Midbrain (tissue), 1 donor: Measurements from ENCODE around the gene PDK3.

Source experiments
- DNase-seq: peaks from one replicate; lab custom pipeline; 2025; lab: John Stamatoyannopoulos, UW

Gene PDK3

GRCh38 chrX:24464836-24465531, at the start of gene PDK3:
Gene PDK3, plus strand, starts transcription at chrX:24465286. Its CDS starts 170 bp downstream, at chrX:24465456.
- peak; percentile 85 for DNase-seq

GRCh38 chrX:24415921-24416320, 49.2 kb upstream of the PDK3 start:
- DNase-seq: no peak

DNA sequence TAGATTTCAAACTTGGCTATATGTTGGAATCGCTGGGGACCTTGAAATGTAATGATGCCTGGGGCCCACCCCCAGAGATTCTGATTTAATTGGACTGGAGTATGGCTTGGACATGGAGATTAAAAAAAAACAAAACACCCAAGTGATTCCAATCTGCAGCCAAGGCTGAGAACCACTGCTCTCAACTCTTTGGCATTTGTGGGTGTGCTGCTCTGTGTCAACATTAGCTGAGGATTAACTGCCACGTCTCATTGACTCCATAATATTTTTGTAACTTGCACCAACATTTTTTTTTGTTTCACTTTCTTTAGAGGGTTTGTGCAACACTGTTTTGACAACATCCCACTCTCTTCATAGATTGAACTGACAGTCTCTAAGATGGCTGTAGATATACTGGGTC, 41.1 kb upstream of the PDK3 start:
- DNase-seq: no peak

GRCh38 chrX:24424948-24425347, 40.1 kb upstream of the PDK3 start:
- DNase-seq: no peak

GRCh38 chrX:24425806-24426205, 39.3 kb upstream of the PDK3 start:
- no peak for DNase-seq

- DNase-seq: no peak
Measured at GRCh38 chrX:24426340-24426913, 38.7 kb upstream of the PDK3 start.

- DNase-seq: no peak
Measured at GRCh38 chrX:24426921-24427746, 38.0 kb upstream of the PDK3 start.

GRCh38 chrX:24427747-24428019, 37.4 kb upstream of the PDK3 start:
- no peak for DNase-seq

GRCh38 chrX:24428516-24428915, 36.6 kb upstream of the PDK3 start:
- DNase-seq: no peak

- no peak for DNase-seq
Measured at GRCh38 chrX:24435060-24435459, 30.0 kb upstream of the PDK3 start.

DNA sequence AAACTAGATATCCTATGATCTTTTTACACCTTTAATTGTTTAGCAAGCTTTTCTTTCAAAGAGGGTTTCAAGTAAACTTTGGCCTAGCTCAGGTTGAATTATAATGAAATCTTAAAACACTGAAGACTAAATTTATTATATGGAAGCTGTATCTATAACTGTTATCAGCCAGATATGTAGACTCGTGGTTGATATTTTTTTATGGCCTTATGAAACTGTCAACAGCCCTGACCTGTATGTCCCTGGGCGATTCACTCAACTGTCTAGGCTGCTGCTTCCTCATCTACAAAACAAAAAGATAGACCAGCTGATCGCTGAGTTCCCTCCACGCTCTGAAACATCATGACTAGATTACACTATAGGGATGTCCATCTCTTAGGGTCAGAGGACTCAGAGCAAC, 21.2 kb upstream of the PDK3 start:
- DNase-seq: no peak

- DNase-seq: no peak
Measured at GRCh38 chrX:24444645-24445044, 20.4 kb upstream of the PDK3 start.

GRCh38 chrX:24448762-24449250, 16.3 kb upstream of the PDK3 start:
- no peak for DNase-seq

DNA sequence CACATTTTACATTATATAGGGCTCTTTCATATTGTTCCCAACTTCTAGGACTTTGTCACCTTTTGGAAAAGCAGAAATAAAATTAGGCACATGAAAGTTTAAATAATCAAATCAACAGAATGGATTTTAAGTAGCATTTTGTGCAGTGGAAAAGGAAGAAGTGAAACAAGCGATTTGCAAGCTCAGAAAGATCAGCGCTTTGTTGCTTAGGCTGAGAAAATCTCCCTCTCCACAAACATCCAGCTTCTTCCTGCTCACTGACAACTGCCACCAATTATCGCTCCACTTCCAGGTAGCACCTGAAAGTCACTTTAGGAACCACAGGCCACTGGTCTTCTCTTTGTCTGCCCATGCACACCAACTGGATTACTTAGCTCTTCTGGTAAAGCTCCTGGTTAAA, 2.0 kb upstream of the PDK3 start:
- no peak for DNase-seq

DNA sequence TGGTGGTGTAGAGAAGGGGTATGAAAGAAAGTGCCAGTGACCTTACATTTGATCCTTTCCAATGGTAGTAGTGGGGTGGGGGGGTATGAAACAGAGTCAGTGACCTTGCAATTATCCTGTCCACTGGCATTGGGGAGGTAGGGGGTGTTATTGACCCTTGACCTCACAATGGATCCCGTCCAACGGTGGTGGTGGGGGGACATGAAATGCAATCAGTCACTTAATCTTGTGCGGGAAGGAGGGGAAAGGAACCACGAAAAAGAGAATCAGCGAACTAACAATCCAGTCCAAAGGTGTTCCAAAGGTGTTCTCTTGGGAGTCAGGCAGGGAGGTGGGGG, 619 bp upstream of the PDK3 start:
- no peak for DNase-seq

GRCh38 chrX:24465532-24465865, 413 bp downstream of the PDK3 start:
- no peak for DNase-seq

- no peak for DNase-seq
Measured at GRCh38 chrX:24466025-24466424, 939 bp downstream of the PDK3 start.

- DNase-seq: no peak
Measured at GRCh38 chrX:24468245-24468644, 3.2 kb downstream of the PDK3 start.

GRCh38 chrX:24471808-24472207, 6.7 kb downstream of the PDK3 start:
- no peak for DNase-seq

DNA sequence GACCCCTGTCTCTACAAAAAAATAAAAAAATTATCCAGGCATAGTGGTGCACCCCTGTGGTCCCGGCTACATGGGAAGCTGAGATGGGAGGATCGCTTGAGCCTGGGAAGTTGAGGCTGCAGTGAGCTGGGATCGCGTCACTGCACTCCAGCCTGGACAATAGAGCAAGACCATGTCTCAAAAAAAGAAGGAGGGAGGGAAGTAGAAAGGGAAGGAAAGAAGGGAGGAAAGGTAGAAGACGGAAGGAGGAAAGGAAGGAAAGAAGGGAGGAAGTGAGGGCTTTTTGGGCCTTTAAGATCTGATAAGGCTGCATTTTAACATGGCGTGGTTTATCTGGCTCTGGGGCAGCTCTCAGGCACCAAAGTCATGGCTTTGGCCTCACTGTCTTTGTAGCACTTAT, 10.4 kb downstream of the PDK3 start:
- no peak for DNase-seq

DNA sequence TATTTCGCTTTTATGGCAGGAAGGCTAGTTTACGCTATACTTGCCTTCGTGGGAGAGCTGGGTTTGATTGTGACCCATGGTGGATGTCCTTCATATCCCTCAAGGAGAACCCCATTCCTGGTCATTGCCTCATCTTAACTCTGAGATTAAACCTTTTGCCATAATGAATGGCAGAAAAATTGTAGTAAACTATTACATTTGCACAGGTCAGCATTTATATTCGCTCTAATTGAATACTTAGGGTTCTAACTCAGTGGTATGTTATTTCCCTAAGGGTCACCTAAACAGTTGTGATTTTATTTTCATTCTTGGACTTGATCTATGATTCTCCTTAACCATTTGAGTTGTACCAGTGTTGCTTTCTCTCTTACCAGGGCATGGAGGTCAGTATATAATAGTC, 13.4 kb downstream of the PDK3 start:
- no peak for DNase-seq

GRCh38 chrX:24479924-24480323, 14.8 kb downstream of the PDK3 start:
- DNase-seq: no peak

DNA sequence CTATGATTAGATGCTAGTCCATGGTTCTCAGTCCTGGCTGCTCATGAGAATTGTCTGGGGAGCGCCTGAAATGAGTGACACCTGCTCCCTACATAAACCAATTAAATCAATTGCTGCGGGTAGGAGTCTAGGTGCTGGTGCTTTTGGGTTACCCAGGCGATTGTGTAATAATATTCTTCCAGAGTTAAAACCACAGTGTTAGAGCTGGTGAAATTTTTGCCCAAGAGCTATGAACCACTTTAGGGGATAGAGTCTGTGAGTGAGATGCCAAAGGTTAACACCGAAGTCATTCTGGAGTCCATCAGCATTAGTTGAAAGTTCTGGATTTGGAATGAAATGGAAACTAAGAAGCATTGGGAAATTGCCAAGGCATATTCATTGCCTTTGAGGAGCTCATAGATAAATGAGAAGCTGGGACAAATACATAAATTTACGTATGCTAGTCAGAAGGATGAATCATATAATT, 15.3 kb downstream of the PDK3 start:
- DNase-seq: no peak
